HL-60/S4 treated with phorbol 12-myristate 13-acetate at 8.2 ng/mL for 4 days and 3 days (cell line): Measurements from ENCODE around the gene PLSCR1.
"Not testable (repeated sequence)": the region's sequence is repeated elsewhere in the genome, so short reads cannot be mapped to it uniquely, and the experiment has no call there.

Source experiments
- in situ Hi-C: fragments of 300-500 bp; cut with MboI; formaldehyde crosslinking; loops from 2 replicates; pipeline ENCODE4 v1.15.0; 2022; ENCODE audit warnings: low sequenced_read_pairs

PLSCR1 gene

GRCh38 chr3:146550743-146551510 lies 6.5 kb upstream of the PLSCR1 start:
- in situ Hi-C loops = no loop called here

- in situ Hi-C loops = no loop called here
Measured at GRCh38 chr3:146550070-146550615, 5.7 kb upstream of the PLSCR1 start.

GRCh38 chr3:146547235-146547835 lies 2.9 kb upstream of the PLSCR1 start:
- in situ Hi-C loops = no loop called here

GRCh38 chr3:146546366-146546965 lies 2.1 kb upstream of the PLSCR1 start:
- in situ Hi-C loops = no loop called here

GRCh38 chr3:146544929-146545528 lies 622 bp upstream of the PLSCR1 start:
- in situ Hi-C loops = no loop called here

GRCh38 chr3:146543461-146544001 lies 876 bp downstream of the PLSCR1 start:
- in situ Hi-C loops = no loop called here

GRCh38 chr3:146542978-146543377 lies 1.4 kb downstream of the PLSCR1 start:
- in situ Hi-C loops = no loop called here

- in situ Hi-C loops = no loop called here
Measured at GRCh38 chr3:146542179-146542578, 2.2 kb downstream of the PLSCR1 start.

GRCh38 chr3:146540978-146541377 lies 3.4 kb downstream of the PLSCR1 start:
- in situ Hi-C loops = no loop called here

- in situ Hi-C loops = no loop called here
Measured at GRCh38 chr3:146540236-146540635, 4.2 kb downstream of the PLSCR1 start.

- in situ Hi-C loops = no loop called here
Measured at GRCh38 chr3:146539315-146539714, 5.1 kb downstream of the PLSCR1 start.

GRCh38 chr3:146537603-146538002 lies 6.8 kb downstream of the PLSCR1 start:
- in situ Hi-C loops = no loop called here

GRCh38 chr3:146536681-146537080 lies 7.7 kb downstream of the PLSCR1 start:
- in situ Hi-C loops = no loop called here

- in situ Hi-C loops = no loop called here
Measured at GRCh38 chr3:146532406-146532805, 12.0 kb downstream of the PLSCR1 start.

GRCh38 chr3:146530609-146531008 lies 13.8 kb downstream of the PLSCR1 start:
- in situ Hi-C loops = no loop called here

- in situ Hi-C loops = no loop called here
Measured at GRCh38 chr3:146529021-146529420, 15.4 kb downstream of the PLSCR1 start.

GRCh38 chr3:146524961-146525360 lies 19.4 kb downstream of the PLSCR1 start:
- in situ Hi-C loops = no loop called here

GRCh38 chr3:146523531-146523930 lies 20.9 kb downstream of the PLSCR1 start:
- in situ Hi-C loops = no loop called here

GRCh38 chr3:146522174-146523158 lies 21.9 kb downstream of the PLSCR1 start:
- in situ Hi-C loops = not testable (repeated sequence)

- in situ Hi-C loops = no loop called here
Measured at GRCh38 chr3:146521394-146521793, 23.0 kb downstream of the PLSCR1 start.
